ENCODE data around the gene ITIH5.
A peak's percentile ranks its signal among the peaks of the same experiment; 100 is the strongest.
"Not testable (repeated sequence)": the region's sequence is repeated elsewhere in the genome, so short reads cannot be mapped to it uniquely, and the experiment has no call there.

ITIH5 gene

DNA sequence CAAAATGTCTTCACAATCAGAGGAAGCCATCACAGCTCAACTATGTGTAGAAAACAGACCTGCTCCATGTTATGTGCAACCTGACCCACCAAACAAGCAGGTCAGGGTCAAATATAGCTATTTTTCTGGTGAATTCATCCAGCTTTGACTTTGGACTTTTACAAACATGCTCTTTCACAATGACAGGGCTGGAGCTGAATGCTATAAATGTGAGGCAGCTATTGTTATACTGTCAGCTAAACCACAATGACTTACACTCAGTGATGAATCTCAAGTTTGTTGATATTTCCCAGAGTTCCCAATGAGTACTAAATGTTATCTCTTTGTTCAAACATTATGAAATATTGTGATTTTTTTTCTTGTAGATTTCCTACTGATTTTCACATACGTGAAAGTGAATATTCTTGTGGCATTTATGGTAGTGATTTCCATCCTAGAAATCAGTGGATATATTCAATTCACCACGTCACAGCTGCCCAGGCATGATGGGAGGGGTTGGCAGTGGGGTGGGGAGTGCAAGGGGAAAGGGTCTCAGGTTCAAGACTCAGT lies 33.9 kb upstream of the ITIH5 start:
- DNase-seq (ENCODE audit: low read depth), result no peak
- no peak overlapping the region for H3K4me3 ChIP-seq (ENCODE audit: control insufficient read depth, low read depth, low read length)
- TF ChIP-seq, protein P1, sequence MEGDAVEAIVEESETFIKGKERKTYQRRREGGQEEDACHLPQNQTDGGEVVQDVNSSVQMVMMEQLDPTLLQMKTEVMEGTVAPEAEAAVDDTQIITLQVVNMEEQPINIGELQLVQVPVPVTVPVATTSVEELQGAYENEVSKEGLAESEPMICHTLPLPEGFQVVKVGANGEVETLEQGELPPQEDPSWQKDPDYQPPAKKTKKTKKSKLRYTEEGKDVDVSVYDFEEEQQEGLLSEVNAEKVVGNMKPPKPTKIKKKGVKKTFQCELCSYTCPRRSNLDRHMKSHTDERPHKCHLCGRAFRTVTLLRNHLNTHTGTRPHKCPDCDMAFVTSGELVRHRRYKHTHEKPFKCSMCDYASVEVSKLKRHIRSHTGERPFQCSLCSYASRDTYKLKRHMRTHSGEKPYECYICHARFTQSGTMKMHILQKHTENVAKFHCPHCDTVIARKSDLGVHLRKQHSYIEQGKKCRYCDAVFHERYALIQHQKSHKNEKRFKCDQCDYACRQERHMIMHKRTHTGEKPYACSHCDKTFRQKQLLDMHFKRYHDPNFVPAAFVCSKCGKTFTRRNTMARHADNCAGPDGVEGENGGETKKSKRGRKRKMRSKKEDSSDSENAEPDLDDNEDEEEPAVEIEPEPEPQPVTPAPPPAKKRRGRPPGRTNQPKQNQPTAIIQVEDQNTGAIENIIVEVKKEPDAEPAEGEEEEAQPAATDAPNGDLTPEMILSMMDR (IDR thresholded peaks at IDR 0.05; ENCODE audit: control insufficient read depth, insufficient read depth, low read depth, low read length, missing control alignments), result no peak

DNA sequence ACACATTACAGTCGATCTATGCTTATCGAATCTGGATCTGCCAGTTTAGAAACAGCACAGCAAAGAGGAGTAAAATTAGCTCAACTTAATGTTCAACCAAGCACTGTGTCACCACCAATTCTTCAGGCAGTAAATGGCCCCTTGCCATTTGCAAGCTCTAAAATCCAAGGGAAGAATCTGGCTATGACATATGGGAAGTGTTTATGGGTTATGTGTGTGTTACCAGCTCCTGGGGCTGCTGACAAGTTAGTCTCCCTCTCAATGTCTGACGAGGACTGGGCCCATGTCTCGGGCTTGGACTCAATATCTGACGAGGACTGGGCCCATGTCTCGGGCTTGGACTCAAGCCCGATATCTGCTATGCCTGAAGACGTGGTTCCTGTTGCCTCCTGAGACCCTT lies 30.7 kb upstream of the ITIH5 start:
- DNase-seq (ENCODE audit: low read depth), result no peak
- H3K4me3 ChIP-seq (ENCODE audit: control insufficient read depth, low read depth, low read length), result no peak overlapping the region
- TF ChIP-seq, protein P1 (IDR thresholded peaks at IDR 0.05; ENCODE audit: control insufficient read depth, insufficient read depth, low read depth, low read length, missing control alignments), result no peak

DNA sequence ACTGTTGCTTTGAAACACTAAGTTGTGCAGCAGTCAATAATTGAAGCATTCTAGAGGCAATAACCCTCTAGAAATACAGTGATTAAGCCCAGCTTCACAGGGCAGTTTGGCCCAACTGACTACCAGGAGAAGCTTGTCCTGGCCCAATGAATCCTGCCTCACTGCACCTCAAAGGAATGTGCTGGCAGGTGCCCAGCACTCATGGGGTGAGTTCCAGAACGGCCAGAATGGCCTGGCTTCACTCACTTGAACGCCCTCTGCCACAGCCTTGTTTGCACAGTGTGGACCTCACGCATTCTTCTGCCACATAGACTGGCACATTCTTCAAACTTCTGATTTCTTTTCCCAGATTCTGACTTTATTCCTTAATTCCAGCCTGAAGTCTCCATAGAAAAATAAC lies 29.8 kb upstream of the ITIH5 start:
- no peak for DNase-seq (ENCODE audit: low read depth)
- TF ChIP-seq, protein P1 (IDR thresholded peaks at IDR 0.05; ENCODE audit: control insufficient read depth, insufficient read depth, low read depth, low read length, missing control alignments), result no peak
- H3K4me3 ChIP-seq (ENCODE audit: control insufficient read depth, low read depth, low read length), result no peak overlapping the region

DNA sequence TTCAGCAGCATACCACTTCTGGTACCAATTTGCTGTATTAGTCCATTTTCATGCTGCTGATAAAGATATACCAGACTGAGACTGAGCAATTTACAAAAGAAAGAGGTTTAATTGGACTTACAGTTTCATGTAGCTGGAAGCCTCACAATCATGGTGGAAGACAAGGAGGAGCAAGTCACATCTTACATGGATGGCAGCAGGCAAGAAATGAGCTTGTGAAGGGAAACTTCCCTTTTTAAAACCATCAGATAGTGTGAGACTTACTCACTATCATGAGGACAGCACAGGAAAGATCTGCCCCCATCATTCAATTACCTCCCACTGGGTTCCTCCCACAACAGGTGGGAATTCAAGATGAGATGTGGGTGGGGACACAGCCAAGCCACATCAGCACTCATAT lies 26.4 kb upstream of the ITIH5 start:
- H3K4me3 ChIP-seq (ENCODE audit: control insufficient read depth, low read depth, low read length); DNase-seq (ENCODE audit: low read depth): not testable (repeated sequence)

DNA sequence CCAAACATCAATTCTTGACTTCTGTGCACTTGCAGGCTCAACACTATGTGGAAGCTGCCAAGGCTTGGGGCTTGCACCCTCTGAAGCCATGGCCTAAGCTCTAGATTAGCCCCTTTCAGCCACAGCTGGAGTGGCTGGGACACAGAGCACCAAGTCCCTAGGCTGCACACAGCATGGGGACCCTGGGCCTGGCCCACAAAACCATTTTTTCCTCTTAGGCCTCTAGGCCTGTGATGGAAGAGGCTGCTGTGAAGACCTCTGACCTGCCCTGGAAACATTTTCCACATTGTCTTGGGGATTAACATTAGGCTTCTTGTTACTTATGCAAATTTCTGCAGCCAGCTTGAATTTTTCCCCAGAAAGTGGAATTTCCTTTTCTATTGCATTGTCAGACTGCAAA lies 25.6 kb upstream of the ITIH5 start:
- not testable (repeated sequence) for H3K4me3 ChIP-seq (ENCODE audit: control insufficient read depth, low read depth, low read length); DNase-seq (ENCODE audit: low read depth)

DNA sequence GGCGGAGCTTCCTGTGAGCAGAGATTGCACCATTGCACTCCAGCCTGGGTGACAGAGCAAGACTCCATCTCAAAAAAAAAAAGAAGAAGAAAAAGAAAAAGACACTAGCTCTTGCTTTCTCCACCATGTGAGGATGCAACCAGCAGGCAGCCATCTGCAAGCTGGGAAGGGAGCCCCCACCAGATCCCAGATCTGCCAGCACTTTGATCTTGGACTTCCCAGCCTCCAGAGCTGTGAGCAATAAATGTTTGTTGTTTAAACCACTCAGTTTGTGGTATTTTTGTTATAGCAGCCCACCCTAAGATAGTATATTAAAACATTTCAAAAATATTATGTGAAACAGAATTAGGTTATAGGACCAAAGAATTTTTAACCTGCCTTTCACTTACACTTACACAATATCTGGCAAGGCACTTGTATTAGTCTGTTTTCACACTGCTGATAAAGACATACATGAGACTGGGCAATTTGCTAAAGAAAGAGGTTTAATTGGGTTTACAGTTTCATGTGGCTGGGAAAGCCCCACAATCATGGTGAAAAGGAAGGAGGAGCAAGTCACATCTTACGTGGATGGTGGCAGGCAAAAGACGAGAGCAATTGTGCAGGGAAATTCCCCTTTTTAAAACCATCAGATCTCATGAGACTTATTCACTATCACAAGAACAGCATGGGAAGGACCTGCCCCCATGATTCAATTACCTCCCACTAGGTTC lies 24.3 kb upstream of the ITIH5 start:
- not testable (repeated sequence) for DNase-seq (ENCODE audit: low read depth); H3K4me3 ChIP-seq (ENCODE audit: control insufficient read depth, low read depth, low read length)

DNA sequence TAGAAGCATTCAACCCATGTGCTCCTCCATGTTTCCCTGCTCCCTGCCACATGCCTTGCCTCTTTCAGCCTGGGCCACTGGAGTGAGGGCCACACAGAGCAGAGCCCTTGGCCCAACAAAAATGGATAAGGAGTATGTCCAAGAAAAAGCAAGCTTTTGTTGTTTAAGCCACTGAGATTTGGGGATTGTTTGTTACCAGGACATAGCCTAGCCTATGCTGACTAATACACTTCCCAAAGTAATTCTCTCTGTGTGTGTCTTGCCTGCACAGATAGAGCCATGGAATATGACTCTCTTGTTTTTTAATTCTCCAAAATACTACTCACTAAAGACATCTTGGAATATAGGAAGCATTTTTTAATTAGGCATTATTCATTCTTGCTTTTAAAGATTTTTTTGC lies 22.8 kb upstream of the ITIH5 start:
- DNase-seq (ENCODE audit: low read depth), result no peak
- no peak overlapping the region for H3K4me3 ChIP-seq (ENCODE audit: control insufficient read depth, low read depth, low read length)
- TF ChIP-seq, protein P1 (IDR thresholded peaks at IDR 0.05; ENCODE audit: control insufficient read depth, insufficient read depth, low read depth, low read length, missing control alignments), result no peak

DNA sequence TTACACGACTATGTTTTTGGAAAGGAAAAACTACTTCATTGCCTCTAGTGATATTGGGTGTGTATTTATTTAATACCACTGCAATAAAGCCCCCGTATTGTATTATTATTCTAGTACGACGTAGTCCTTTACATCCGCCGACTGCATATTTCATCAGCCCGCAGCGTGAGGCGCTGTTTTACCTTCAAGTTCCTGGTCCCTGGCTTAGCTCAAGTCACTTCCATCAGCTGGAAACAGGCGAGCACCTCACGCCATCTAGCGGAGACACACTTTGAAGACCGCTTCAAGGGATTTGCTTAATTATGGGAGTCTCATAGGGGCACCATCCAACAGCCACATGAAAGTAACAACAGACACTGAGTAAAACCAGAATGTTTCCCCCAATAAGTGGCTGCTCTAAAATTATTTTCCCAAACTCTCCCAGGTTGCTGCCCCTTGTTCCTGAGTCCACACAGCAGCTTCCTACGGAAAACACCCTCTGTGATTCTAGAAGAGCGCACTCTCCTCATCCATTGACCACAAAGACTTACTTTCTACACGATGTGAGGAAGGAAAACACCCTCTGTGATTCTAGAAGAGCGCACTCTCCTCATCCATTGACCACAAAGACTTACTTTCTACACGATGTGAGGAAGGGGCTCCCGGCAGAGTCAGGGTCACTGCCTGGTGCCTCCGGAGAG lies 20.6 kb upstream of the ITIH5 start:
- DNase-seq (ENCODE audit: low read depth), result peak; percentile 61
- TF ChIP-seq, protein P1 (IDR thresholded peaks at IDR 0.05; ENCODE audit: control insufficient read depth, insufficient read depth, low read depth, low read length, missing control alignments), result peak; percentile 83
- no peak overlapping the region for H3K4me3 ChIP-seq (ENCODE audit: control insufficient read depth, low read depth, low read length)

Data from AG09309 (cell line).